ENCODE measurements around the gene SMAP1. TPM values are rescaled to one million over a fixed set of nuclear protein-coding genes. Genes with fewer than 3 reads are reported as not detected.

Gene SMAP1
- total RNA-seq, 1 donor from 2014 or later, result 40.4 TPM

DNA sequence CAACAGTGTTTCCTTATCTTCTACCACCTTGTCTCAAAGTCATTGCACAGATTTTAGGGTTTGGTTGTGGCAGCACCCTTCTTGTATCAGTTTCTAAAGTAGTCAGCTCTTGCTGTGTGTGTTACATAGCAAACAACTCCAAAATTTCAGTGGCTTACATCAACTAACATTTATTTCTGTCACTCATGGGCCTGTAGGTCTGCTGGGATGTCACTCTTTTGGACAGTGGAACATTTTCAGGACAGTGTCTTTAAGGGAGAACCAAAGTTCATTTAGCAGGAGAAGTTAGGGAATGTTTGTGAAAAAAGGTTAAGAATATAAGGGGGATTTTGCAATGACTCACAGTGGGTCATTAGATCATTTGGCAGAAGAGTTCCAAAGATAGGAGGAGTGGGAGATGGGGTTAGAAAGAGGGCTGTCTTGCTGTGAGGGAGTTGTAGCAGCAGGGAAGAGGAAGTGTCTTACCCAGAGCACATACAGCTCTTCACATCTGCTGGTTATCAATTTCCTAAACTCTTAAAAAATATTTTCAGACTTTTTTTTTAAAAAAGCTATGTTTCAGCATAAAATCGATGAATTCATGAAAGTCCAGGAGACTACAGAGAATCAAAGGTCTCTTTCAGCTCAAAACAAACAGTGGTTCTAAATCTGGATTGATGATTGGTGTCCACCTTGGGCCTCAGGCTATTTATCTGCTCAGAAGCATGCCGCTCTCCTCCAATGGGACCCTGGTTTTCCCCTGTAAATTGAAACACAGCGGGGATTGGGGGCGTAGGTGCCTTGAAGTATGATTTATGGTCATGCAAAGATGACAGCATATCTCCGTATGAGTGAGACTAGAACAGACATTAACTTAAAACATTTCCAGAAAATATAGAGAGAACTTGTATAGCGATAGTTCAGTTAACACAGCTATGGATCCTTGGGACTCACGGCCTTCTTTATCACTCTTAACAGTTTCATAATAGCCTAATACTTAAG is 171.9 kb downstream of the SMAP1 start:
- Mint-ChIP-seq H3K36me3 (ENCODE audit: low read depth, unreplicated experiment) (no peaks in the 10 kb centered on the region), H3K4me1 (ENCODE audit: unreplicated experiment) (no peaks in the 10 kb centered on the region), H3K27ac (ENCODE audit: unreplicated experiment) (no peak overlapping the region), H3K27me3 (ENCODE audit: unreplicated experiment) (peaks cover 2% of the 10 kb centered on the region), H3K4me3 (ENCODE audit: unreplicated experiment) (no peak overlapping the region), H3K9me3 (ENCODE audit: unreplicated experiment) (no peaks in the 10 kb centered on the region)
- TF ChIP-seq CTCF (IDR thresholded peaks at IDR 0.05; ENCODE audit: unreplicated experiment), result no peak
- DNase-seq (ENCODE audit: low spot score), result no peak

GRCh38 chr6:70841112-70841511 is 173.4 kb downstream of the SMAP1 start:
- H3K27ac Mint-ChIP-seq (ENCODE audit: unreplicated experiment), result no peak overlapping the region
- H3K4me3 Mint-ChIP-seq (ENCODE audit: unreplicated experiment), result no peak overlapping the region
- H3K9me3 Mint-ChIP-seq (ENCODE audit: unreplicated experiment), result no peaks in the 10 kb centered on the region
- no peaks in the 10 kb centered on the region for H3K36me3 Mint-ChIP-seq (ENCODE audit: low read depth, unreplicated experiment)
- DNase-seq (ENCODE audit: low spot score), result no peak
- no peak for TF ChIP-seq CTCF (IDR thresholded peaks at IDR 0.05; ENCODE audit: unreplicated experiment)
- H3K4me1 Mint-ChIP-seq (ENCODE audit: unreplicated experiment), result no peaks in the 10 kb centered on the region
- H3K27me3 Mint-ChIP-seq (ENCODE audit: unreplicated experiment), result peaks cover 2% of the 10 kb centered on the region

DNA sequence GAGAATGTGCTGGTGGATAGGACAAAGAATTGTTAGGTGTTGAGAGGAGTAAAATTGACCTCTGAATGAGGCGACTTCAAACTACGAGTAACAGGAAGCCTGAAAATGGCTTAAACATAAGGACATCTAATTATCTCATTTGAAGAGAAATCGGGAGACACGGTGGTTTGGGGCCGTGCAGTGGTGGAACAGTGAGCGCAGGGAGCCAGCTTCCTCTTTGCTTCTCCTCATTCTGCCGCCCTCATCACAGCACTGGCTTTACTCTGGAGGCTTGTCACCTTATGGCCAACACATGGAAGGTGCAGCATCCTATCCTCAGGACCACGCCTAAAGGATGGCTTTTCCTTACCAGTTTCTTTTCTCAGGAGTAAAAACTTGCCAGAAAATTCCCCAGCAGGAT is 174.9 kb downstream of the SMAP1 start:
- Mint-ChIP-seq H3K36me3 (ENCODE audit: low read depth, unreplicated experiment) (no peaks in the 10 kb centered on the region), H3K4me1 (ENCODE audit: unreplicated experiment) (no peaks in the 10 kb centered on the region), H3K27ac (ENCODE audit: unreplicated experiment) (no peak overlapping the region), H3K9me3 (ENCODE audit: unreplicated experiment) (no peaks in the 10 kb centered on the region), H3K4me3 (ENCODE audit: unreplicated experiment) (no peak overlapping the region), H3K27me3 (ENCODE audit: unreplicated experiment) (peaks cover 2% of the 10 kb centered on the region)
- TF ChIP-seq CTCF (IDR thresholded peaks at IDR 0.05; ENCODE audit: unreplicated experiment), result no peak
- DNase-seq (ENCODE audit: low spot score), result no peak

DNA sequence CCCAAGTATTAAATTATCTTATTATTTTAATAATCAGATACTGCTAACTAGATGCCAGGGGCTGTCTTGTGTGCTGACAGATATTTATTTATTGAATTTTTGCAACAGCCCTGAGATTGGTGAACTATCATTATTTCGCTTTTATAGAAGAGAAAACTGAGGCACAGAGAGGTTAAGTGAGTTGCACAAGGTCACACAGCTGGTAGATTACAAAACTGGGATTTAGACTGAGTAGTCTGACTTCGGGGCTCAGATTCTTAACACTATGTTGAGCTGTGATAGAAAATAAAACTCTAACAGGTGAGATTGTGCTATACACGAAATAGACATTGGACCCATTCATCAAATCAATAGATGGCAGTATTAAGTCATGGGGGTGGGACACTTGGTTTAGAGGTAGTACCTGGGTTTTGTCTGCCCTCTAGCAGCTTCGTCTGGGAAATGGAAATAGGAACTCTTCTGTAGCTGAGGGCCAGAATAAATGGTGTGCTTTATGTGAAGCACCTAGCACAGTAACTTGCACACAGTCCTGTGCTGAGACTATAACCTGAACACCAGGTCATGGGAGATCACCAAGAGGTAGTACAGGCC is 175.7 kb downstream of the SMAP1 start:
- Mint-ChIP-seq H3K9me3 (ENCODE audit: unreplicated experiment) (no peaks in the 10 kb centered on the region), H3K27ac (ENCODE audit: unreplicated experiment) (no peak overlapping the region), H3K27me3 (ENCODE audit: unreplicated experiment) (peaks cover 2% of the 10 kb centered on the region), H3K4me3 (ENCODE audit: unreplicated experiment) (no peak overlapping the region), H3K36me3 (ENCODE audit: low read depth, unreplicated experiment) (no peaks in the 10 kb centered on the region), H3K4me1 (ENCODE audit: unreplicated experiment) (no peaks in the 10 kb centered on the region)
- DNase-seq (ENCODE audit: low spot score), result no peak
- no peak for TF ChIP-seq CTCF (IDR thresholded peaks at IDR 0.05; ENCODE audit: unreplicated experiment)

- no peak for TF ChIP-seq CTCF (IDR thresholded peaks at IDR 0.05; ENCODE audit: unreplicated experiment)
- no peaks in the 10 kb centered on the region for H3K4me1 Mint-ChIP-seq (ENCODE audit: unreplicated experiment)
- no peak for DNase-seq (ENCODE audit: low spot score)
- H3K27me3 Mint-ChIP-seq (ENCODE audit: unreplicated experiment), result peaks cover 2% of the 10 kb centered on the region
- H3K9me3 Mint-ChIP-seq (ENCODE audit: unreplicated experiment), result no peaks in the 10 kb centered on the region
- no peak overlapping the region for H3K27ac Mint-ChIP-seq (ENCODE audit: unreplicated experiment)
- no peaks in the 10 kb centered on the region for H3K36me3 Mint-ChIP-seq (ENCODE audit: low read depth, unreplicated experiment)
- H3K4me3 Mint-ChIP-seq (ENCODE audit: unreplicated experiment), result no peak overlapping the region
Observed at GRCh38 chr6:70844301-70844700, 176.6 kb downstream of the SMAP1 start.
